ENCODE data around the gene CHD9NB.

DNA sequence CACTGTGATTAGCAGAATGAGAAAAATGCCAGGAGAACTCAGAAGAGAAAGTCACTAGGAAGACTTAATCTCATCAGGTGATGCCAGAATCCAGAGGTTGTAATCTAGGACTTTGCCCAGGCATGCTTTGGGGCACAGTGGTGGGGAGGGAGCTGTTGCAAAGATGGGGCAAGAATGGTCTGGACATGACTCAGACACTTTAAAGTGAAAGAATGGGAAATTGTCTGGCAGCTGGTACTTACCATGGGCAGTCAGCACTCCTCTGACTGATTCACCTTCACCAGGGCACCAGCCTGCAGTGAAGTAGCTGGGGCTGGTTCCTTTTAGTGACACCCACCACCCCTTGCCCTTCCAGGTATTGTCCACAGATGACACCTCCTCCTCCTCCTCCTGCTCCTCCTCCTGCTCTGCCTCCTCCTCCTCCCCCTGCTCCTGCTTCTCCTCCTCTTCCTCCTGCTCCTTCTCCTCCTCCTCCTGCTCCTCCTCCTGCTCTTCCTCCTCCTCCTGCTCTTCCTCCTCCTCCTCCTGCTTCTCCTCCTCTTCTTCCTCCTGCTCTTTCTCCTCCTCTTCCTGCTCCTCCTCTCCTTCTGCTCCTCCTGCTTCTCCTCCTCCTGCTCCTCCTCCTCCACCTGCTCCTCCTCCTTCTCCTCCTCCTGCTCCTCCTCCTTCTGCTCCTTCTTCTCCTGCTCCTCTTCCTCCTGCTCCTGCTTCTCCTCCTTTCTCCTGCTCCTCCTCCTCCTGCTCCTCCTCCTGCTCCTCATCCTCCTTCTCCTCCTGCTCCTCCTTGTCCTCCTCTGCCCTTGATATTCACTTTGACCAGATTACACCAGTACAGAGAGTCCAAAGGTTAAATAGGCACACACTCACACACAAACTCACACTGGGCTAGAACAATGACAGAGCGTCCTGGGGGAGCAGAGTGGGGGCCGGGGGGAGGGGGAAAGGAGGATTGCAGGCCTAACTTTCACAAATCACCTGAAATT is at the start of gene CHD9NB:
- TF ChIP-seq YY1 (IDR thresholded peaks at IDR 0.05; ENCODE audit: insufficient read depth, insufficient read length) (no peak), SUZ12 (IDR thresholded peaks at IDR 0.05; ENCODE audit: extremely low read depth, insufficient read depth, insufficient read length) (no peak)

Data from NT2/D1 (cell line).